HS-5 (cell line): ENCODE data around the gene SLC35F3.
"Not testable (repeated sequence)": the region's sequence is repeated elsewhere in the genome, so short reads cannot be mapped to it uniquely, and the experiment has no call there.

Experiments
- DNase-seq: peaks from one replicate; pipeline ENCODE4 v3.0.0-alpha.2; 2012; ENCODE audit warnings: low read depth

The SLC35F3 gene

DNA sequence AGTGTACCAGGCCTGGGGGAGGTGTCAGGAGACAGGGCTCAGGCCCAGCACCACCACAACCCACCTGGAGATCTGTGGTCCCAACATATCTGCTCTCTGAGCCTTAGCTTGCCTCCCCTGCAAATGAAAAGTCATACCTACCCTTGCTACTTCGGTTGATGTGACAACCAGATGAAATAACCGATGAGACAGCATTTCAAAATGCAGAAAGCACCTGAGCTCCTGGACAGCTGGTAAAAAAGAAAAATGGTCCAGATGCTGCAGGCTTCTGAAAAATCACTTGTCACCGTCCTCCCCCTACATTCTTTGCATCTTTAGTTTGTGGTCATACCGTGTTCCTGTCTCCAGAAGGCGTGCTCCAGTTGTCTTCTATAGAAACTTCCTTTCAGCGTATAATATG is 416.8 kb downstream of the SLC35F3 start:
- no peak for DNase-seq

DNA sequence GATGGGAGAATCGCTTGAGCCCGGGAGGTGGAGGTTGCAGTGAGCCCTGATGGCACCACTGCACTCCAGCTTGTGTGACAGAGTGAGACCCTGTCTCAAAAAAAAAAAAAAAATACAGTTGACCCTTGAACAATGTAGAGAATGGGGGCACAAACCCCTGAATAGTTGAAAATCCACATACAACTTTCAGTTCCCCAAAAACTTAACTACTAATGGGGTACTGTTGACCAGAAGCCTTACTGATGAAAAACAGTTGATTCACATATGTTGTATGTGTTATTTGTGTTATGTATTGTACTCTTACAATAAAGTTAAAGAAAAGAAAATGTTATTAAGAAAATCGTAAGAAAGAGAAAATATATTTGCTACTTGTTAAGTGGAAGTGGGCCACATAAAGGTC is 417.6 kb downstream of the SLC35F3 start:
- no peak for DNase-seq

GRCh38 chr1:234322979-234323378 is 418.5 kb downstream of the SLC35F3 start:
- no peak for DNase-seq

- no peak for DNase-seq
These were observed 420.3 kb downstream of the SLC35F3 start for GRCh38 chr1:234324821-234325220.

- DNase-seq: no peak
These were observed 421.5 kb downstream of the SLC35F3 start for GRCh38 chr1:234325878-234326496.

GRCh38 chr1:234326497-234327366 is 422.3 kb downstream of the SLC35F3 start:
- DNase-seq: no peak

DNA sequence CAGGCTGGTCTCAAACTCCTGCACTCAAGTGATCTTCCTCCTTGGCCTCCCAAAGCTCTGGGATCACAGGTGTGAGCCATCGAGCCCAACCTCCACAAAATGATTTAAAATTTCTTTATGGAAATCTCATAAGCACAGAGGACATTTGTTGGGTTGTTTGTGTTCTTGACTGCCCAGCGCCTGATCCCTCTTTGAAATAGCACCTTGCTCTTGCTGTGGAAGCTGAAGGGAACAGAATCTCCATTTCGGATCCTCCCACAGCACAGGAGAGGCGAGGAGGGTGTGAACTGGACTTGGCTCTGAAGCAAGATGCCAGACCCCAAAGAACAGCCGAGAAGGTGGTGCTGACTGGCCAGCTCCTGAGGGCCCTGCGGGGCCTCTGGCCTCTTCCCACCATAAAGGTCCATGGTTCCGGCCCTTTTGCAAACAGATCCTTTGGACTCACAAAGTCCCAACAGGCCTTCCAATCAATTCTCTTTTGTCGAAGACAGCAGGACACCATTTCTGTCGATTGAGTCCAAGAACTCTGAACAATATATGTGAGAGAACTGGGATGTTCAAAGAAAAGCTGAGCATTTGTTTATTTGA is 423.2 kb downstream of the SLC35F3 start:
- DNase-seq: no peak

- DNase-seq: no peak
These were observed 426.4 kb downstream of the SLC35F3 start for GRCh38 chr1:234330843-234331215.

- DNase-seq: no peak
These were observed 427.0 kb downstream of the SLC35F3 start for GRCh38 chr1:234331507-234331906.

- DNase-seq: no peak
These were observed 431.9 kb downstream of the SLC35F3 start for GRCh38 chr1:234336359-234336758.

GRCh38 chr1:234337233-234337632 is 432.8 kb downstream of the SLC35F3 start:
- DNase-seq: no peak

DNA sequence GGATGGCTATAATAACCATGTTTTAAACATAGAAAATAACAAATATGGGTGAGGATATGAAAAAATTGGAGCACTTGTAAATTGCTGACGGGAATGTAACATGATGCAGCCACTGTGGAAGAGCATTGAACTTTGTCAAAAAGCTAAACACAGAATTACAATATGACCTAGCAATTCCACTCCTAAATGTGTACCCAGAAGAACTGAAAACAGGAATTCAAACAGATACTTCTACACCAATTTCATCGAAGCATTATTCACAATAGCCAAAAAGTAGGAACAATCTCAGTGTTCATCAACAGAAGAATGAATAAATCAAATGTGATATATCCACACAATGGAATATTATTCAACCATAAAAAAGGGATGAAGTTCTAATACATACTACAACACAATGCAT is 436.1 kb downstream of the SLC35F3 start:
- DNase-seq: no peak

DNA sequence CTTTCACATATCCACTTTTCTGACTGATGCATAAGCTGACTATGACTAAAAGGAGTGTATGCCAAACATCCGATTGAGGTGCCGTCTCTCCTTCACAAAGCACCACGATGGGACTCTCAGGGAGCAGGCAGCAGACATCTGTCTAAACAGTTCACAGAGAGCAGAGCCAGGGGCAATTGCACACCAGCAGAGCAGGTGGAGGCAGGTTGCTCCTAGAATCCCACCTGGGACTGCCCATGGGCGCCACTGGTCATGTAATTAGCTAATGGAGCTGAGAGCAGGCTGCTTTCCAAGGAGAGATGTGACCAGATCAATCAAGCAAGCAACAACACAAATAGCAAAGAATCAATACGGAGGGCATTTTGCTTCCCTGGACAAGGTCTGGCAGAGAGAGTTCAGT is 438.3 kb downstream of the SLC35F3 start:
- DNase-seq: no peak

- no peak for DNase-seq
These were observed 440.8 kb downstream of the SLC35F3 start for GRCh38 chr1:234345237-234345636.

DNA sequence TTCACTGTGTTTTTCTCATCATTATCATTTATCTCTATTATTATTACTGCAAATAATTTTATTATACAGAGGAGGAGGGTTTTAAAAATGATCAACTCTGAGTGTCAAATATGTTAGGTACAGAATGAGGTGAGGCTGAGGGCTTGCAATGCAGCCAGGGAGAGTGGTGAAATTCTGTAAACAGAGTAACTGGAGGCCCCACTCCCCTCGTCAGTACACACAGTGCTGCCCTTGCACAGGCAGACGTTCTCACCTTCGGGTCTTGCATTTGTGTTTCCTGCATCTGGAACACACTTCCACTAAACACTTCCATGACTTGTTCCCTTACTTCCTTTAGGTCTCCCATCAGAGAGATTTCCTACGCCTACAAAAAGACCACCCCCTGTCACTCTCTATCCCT is 444.5 kb downstream of the SLC35F3 start:
- DNase-seq: no peak

GRCh38 chr1:234355782-234356510 is 451.5 kb downstream of the SLC35F3 start:
- no peak for DNase-seq

GRCh38 chr1:234356615-234357269 is 452.3 kb downstream of the SLC35F3 start:
- DNase-seq: not testable (repeated sequence)

- no peak for DNase-seq
These were observed 453.4 kb downstream of the SLC35F3 start for GRCh38 chr1:234357831-234358230.

DNA sequence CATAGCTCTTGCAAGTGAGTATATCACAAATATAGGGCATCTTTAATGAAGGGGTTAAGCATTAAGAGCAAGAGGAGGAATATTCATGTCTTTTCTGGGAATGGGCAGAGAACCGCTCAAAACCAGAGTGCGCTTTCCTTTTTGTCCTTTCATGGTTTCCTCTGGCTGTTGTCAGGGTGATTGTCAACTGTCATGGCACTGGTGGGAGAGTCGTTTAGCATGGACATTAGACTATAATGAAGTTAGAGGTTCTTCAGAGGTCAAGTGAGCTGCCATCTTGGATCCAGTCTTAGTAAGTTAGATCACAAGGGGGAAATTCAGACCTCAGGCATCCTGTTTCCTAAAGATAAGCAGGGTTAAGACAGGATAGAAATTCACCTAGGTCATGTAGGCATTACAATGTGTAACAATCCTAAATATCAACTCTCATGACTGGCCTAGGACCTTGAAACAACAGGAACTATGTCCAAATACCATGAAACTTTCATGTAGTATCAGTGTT is 456.7 kb downstream of the SLC35F3 start:
- no peak for DNase-seq

- DNase-seq: no peak
These were observed 458.1 kb downstream of the SLC35F3 start for GRCh38 chr1:234362558-234362957.

GRCh38 chr1:234368320-234369032 is 464.0 kb downstream of the SLC35F3 start:
- DNase-seq: no peak
